Measurements from ENCODE around the gene ITIH1.

- TF ChIP-seq CTCF (IDR thresholded peaks at IDR 0.05) (no peak), REST (IDR thresholded peaks at IDR 0.05; ENCODE audit: insufficient read depth in 1 of 2, low read depth in 2 of 2, low read length in 1 of 2) (no peak)
Observed at GRCh38 chr3:52788890-52789745, 11.7 kb downstream of the ITIH1 start.

Data from Panc1 (cell line).